HS-27A (cell line): ENCODE results near the gene PRAMEF7.
"Not testable (repeated sequence)": the region's sequence is repeated elsewhere in the genome, so short reads cannot be mapped to it uniquely, and the experiment has no call there.

Source experiments
- DNase-seq: peaks from one replicate; pipeline ENCODE4 v3.0.0-alpha.2; 2012; ENCODE audit warnings: low read depth, missing footprints

The PRAMEF7 gene

DNA sequence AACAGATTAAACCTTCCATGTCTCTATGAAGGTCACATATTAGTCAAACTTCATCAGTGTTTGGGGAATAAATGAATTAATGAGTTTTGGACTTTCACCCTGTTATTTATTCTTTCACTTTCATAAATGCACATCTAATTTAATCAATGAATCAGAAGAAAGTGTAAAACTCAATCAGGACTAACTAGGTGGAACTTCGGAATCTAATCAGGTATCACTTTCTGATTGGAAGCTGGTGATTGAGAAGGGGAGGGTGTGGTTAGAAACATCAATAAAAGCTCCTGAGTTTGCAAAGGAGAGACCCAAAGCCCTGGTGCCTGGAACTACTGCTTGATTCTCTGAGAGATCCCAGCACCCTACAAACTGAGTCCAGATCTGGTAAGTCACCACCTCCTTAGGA is at the start of gene PRAMEF7:
Gene PRAMEF7, plus strand, starts transcription at position 301 of the 400 bp plus-strand sequence. CDS start 1,083 bp downstream, outside the sequence.
- not testable (repeated sequence) for DNase-seq

DNA sequence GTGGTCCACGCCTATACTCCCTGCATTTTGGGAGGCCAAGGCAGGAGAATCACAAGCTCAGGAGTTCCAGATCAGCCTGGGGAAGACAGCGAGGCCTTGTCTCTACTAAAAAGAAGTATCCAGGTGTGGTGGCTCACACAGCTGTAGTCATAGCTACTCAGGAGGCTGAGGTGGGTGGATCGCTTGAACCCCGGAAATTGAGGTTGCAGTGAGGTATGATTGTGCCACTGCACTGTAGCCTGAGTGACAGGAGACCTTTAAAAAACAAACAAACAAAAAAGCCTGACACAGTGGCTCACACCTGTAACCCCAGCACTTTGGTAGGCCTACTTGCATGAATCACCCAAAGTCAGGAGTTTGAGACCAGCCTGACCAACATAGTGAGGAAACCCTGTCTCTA is 38.0 kb upstream of the PRAMEF7 start:
- not testable (repeated sequence) for DNase-seq

DNA sequence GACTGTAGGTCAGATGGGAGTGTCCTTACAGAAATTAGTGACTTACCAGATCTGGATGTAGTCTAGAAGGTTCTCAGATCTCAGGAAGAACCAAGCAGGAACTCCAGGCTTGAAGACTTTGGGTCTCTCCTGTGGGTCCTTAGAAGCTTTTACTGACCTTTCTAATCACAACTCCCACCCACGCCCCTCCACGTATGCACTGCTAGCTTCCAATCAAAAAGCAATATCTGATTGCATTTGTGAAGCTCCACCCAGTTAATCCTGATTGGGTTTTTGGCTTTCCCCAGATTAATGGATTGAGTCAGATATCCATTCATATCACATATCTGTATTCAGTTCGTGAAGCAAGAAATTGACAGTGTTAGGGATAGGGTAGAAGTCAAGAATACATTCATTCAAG is 30.3 kb upstream of the PRAMEF7 start, which contains the start of gene PRAMEF4:
Gene PRAMEF4, minus strand, starts transcription at position 101 of the 400 bp plus-strand sequence. CDS start 2,807 bp downstream, outside the sequence.
- not testable (repeated sequence) for DNase-seq

DNA sequence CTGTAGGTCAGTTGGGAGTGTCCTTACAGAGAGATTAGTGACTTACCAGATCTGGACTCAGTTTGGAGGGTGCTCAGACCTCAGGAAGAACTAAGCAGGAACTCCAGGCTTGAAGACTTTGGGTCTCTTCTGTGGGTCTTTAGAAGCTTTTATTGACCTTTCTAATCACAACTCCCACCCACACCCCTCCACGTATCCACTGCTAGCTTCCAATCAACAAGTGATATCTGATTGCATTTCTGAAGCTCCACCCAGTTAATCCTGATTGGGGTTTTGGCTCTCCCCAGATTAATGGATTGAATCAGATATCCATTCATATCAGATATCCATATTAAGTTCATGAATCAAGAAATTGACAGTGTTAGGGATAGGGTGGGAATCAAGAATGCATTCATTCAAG is 18.2 kb upstream of the PRAMEF7 start, which contains the start of gene PRAMEF10:
Gene PRAMEF10, minus strand, starts transcription at position 101 of the 400 bp plus-strand sequence. CDS start 2,423 bp downstream, outside the sequence.
- not testable (repeated sequence) for DNase-seq

DNA sequence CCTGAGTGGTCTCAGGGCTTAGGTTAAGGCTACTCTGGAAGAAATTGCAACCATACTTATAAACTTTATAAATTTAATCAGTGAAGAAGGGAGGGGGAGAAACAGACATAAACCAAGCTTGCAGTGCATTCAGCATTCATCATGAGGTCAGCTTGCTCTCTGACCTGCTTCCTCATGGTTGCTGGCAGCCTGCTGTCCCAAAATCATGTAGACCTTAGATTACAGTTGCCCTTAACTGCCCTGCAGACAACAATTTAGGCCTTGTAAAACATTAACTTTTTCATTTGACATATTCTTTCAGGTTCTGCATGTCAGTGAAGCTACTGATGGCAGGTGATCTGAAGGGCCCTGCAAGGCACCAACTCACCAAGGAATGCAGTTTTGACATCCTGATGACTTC is 17.2 kb upstream of the PRAMEF7 start:
- not testable (repeated sequence) for DNase-seq

DNA sequence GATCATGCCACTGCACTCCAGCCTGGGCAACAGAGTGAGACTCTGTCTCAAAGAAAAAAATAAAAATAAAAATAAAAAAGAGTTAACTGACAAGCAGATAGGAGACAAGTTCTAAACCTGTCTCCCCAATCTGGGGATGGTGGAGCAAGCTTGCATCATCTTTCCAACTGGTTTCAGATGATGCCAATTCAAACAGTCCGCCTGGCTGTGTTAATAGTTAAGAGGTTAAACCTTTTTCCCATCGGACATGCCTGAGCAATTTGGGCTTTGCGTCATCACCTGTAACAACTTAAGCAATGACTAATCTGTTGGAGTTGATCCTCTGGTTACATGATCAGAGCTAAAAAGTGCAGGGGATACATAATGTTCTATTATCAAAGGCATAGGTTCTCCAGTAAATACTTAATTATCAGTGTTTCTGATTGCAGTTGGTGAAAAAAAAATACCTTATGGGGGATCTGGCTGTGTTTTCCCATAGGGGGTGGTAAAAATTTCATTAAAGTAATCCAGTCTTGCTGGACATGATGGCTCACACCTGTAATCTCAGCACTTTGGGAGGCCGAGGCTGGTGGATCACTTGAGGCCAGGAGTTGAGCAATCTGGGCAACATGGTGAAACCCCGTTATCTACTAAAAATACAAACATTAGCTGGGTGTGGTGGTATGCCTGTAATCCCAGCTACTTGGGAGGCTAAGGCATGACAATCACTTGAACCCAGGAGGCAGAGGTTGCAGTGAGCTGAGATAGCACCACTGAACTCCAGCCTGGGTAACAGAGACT is 12.4 kb upstream of the PRAMEF7 start:
- not testable (repeated sequence) for DNase-seq

DNA sequence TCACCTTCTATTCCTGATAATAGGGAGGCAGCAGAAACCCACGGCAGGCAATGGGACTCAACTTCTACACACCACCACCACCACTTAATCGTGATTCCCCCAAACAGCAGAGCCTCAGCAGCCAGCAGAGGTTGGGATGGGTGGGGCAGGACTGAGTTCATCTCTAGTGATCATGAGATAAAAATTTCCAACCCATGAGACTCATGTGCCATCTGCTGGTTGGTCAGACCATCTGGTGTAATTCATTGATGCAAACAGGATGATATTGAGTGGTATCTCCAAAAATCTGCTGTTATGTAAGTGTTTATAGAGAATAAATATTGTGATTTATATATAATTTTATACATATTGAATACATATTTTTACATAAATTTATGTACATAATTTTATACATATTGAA is 5.3 kb downstream of the PRAMEF7 start:
- DNase-seq = not testable (repeated sequence)

DNA sequence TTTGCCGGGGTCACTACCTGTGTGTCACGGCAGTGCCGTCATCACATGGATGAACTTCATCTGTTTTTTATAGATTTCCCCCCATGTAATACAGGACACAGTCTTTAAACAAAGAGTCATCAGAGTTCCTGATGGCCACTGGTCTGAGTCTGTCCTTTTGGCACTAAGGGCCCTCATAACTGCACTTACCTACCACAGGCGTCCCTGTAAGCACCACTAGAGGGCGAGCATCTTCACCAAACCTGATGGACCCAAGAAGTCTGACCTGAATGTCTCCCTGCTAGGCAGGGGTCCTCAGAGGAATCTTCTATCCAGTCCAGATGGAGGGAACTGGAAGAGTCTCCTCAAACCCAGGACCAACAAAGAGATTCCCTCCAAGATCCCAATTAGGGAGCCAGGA is 8.0 kb downstream of the PRAMEF7 start:
- not testable (repeated sequence) for DNase-seq

DNA sequence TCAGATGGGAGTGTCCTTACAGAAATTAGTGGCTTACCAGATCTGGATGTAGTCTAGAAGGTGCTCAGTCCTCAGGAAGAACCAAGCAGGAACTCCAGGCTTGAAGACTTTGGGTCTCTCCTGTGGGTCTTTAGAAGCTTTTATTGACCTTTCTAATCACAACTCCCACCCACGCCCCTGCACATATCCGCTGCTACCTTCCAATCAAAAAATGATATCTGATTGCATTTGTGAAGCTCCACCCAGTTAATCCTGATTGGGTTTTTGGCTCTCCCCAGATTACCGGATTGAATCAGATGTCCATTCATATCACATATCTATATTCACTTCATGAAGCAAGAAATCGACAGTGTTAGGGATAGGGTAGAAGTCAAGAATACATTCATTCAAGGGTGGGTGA is 31.1 kb downstream of the PRAMEF7 start, which contains the start of gene PRAMEF6:
Gene PRAMEF6, minus strand, starts transcription at position 101 of the 400 bp plus-strand sequence. CDS start 5,062 bp downstream, outside the sequence.
- not testable (repeated sequence) for DNase-seq
